DOHH2 (cell line): ENCODE data around the gene AKIP1.

Experiments used
- H3F3A ChIP-seq: fragments of 200-600 bp; sonication (generic), shearing (Covaris generic); 2 replicates; pipeline ENCODE4 v1.6.0; 2016; ENCODE audit warnings: antibody characterized with exemption, mild to moderate bottlenecking; ENCODE audit not compliant: control insufficient read depth, insufficient read depth
- H3K27ac ChIP-seq: fragments of 200-600 bp; sonication (generic); 2 replicates; pipeline ENCODE4 v1.5.1; 2014; ENCODE audit warnings: low read depth, mild to moderate bottlenecking, low read length, moderate library complexity
- H3K27me3 ChIP-seq: fragments of 200-600 bp; sonication (generic); 2 replicates; pipeline ENCODE4 v1.6.1; 2014; ENCODE audit warnings: mild to moderate bottlenecking, low read length, mixed read lengths; ENCODE audit not compliant: control insufficient read depth
- H3K36me3 ChIP-seq: fragments of 200-600 bp; sonication (generic); 2 replicates; pipeline ENCODE4 v1.6.1; 2014; ENCODE audit warnings: mild to moderate bottlenecking, low read length, moderate library complexity, mixed read lengths; ENCODE audit not compliant: control insufficient read depth
- H3K4me1 ChIP-seq: fragments of 200-600 bp; sonication (generic); 2 replicates; pipeline ENCODE4 v1.6.1; 2014; ENCODE audit warnings: mild to moderate bottlenecking, low read length, mixed read lengths; ENCODE audit not compliant: control insufficient read depth
- H3K4me2 ChIP-seq: fragments of 200-600 bp; sonication (generic); 2 replicates; pipeline ENCODE4 v1.6.0; 2014; ENCODE audit warnings: mild to moderate bottlenecking, low read length, moderate library complexity
- H3K4me3 ChIP-seq: fragments of 200-600 bp; sonication (generic); 2 replicates; pipeline ENCODE4 v1.5.1; 2014; ENCODE audit warnings: mild to moderate bottlenecking, low read length, mixed read lengths
- H3K79me2 ChIP-seq: fragments of 200-600 bp; sonication (generic); 2 replicates; pipeline ENCODE4 v1.6.1; 2014; ENCODE audit warnings: mild to moderate bottlenecking, low read length, mixed read lengths; ENCODE audit not compliant: control insufficient read depth
- H3K9me2 ChIP-seq: fragments of 200-600 bp; sonication (generic); replicated peaks from 2 replicates; pipeline ENCODE4 v1.6.1; 2014; ENCODE audit warnings: mild to moderate bottlenecking, low read length, mixed read lengths; ENCODE audit not compliant: control insufficient read depth
- H3K9me3 ChIP-seq: fragments of 200-600 bp; sonication (generic); 2 replicates; pipeline ENCODE4 v1.6.1; 2014; ENCODE audit warnings: antibody characterized with exemption, low read length, mixed read lengths; ENCODE audit not compliant: control insufficient read depth, insufficient read depth
- H4K20me1 ChIP-seq: fragments of 200-600 bp; sonication (generic); 2 replicates; pipeline ENCODE4 v1.6.0; 2014; ENCODE audit warnings: low read depth, mild to moderate bottlenecking, antibody characterized with exemption, low read length, moderate library complexity; ENCODE audit not compliant: control insufficient read depth, insufficient read depth
- CTCF ChIP-seq: fragments of 200-600 bp; sonication (generic); IDR thresholded peaks from one replicate; pipeline ENCODE4 v1.5.1; 2014; ENCODE audit warnings: antibody characterized with exemption, mild to moderate bottlenecking, low read depth, low read length; ENCODE audit not compliant: poor library complexity, severe bottlenecking
- EZH2phosphoT487 ChIP-seq: fragments of 200-600 bp; sonication (generic); IDR thresholded peaks from 2 replicates; pipeline ENCODE4 v1.6.1; 2017; ENCODE audit warnings: borderline replicate concordance, mild to moderate bottlenecking, antibody characterized with exemption, low read length, moderate library complexity, mixed read lengths

The AKIP1 gene

GRCh38 chr11:8917157-8917825 lies 6.3 kb downstream of the AKIP1 start:
- no peak overlapping the region for H3K4me2 ChIP-seq
- H3K27me3 ChIP-seq = no peaks in the 10 kb centered on the region
- H3K36me3 ChIP-seq = peaks cover 85% of the 10 kb centered on the region
- H3K79me2 ChIP-seq = peaks cover 23% of the 10 kb centered on the region
- peaks cover 6% of the 10 kb centered on the region; the same call in 1 of the 2 replicates for H3F3A ChIP-seq
- H3K4me1 ChIP-seq = peaks cover 23% of the 10 kb centered on the region
- H4K20me1 ChIP-seq = peaks cover 5% of the 10 kb centered on the region; the same call in 1 of the 2 replicates
- no peak overlapping the region for H3K4me3 ChIP-seq
- no peaks in the 10 kb centered on the region for H3K9me2 ChIP-seq
- no peak for TF ChIP-seq EZH2phosphoT487
- TF ChIP-seq CTCF = no peak
- no peaks in the 10 kb centered on the region for H3K9me3 ChIP-seq
- H3K27ac ChIP-seq = no peak overlapping the region

- H3K4me2 ChIP-seq = no peak overlapping the region
- H4K20me1 ChIP-seq = no peaks in the 10 kb centered on the region
- H3K36me3 ChIP-seq = peaks cover 50% of the 10 kb centered on the region
- H3K27ac ChIP-seq = no peak overlapping the region
- no peaks in the 10 kb centered on the region for H3K4me1 ChIP-seq
- no peaks in the 10 kb centered on the region for H3K27me3 ChIP-seq
- no peak overlapping the region for H3K4me3 ChIP-seq
- no peaks in the 10 kb centered on the region for H3K9me3 ChIP-seq
- H3K79me2 ChIP-seq = no peaks in the 10 kb centered on the region
- TF ChIP-seq CTCF (no peak), EZH2phosphoT487 (no peak)
- no peaks in the 10 kb centered on the region for H3F3A ChIP-seq
- no peaks in the 10 kb centered on the region for H3K9me2 ChIP-seq
These were observed 11.7 kb downstream of the AKIP1 start for GRCh38 chr11:8922691-8923090.

GRCh38 chr11:8925711-8926110 lies 14.7 kb downstream of the AKIP1 start:
- H3K27me3 ChIP-seq = no peaks in the 10 kb centered on the region
- no peaks in the 10 kb centered on the region for H3K9me3 ChIP-seq
- TF ChIP-seq EZH2phosphoT487 (no peak), CTCF (no peak)
- no peak overlapping the region for H3K4me3 ChIP-seq
- no peak overlapping the region for H3K4me2 ChIP-seq
- no peaks in the 10 kb centered on the region for H3F3A ChIP-seq
- no peaks in the 10 kb centered on the region for H3K79me2 ChIP-seq
- no peak overlapping the region for H3K27ac ChIP-seq
- no peaks in the 10 kb centered on the region for H4K20me1 ChIP-seq
- no peaks in the 10 kb centered on the region for H3K9me2 ChIP-seq
- H3K36me3 ChIP-seq = peaks cover 25% of the 10 kb centered on the region
- H3K4me1 ChIP-seq = no peaks in the 10 kb centered on the region
